Activated CD8-positive, alpha-beta T cell treated with anti-CD3 and anti-CD28 coated beads for 36 hours (primary cell): Measurements from ENCODE around the gene GLTP. TPM values are rescaled to one million over a fixed set of nuclear protein-coding genes. Genes with fewer than 3 reads are reported as not detected.
A peak's percentile ranks its signal among the peaks of the same experiment; 100 is the strongest.

Experiments
- ATAC-seq: fragments of 200-7000 bp; cut with Tn5 transposase; one replicate; pipeline ENCODE4 v1.10.0; 2021; ENCODE audit warnings: mild to moderate bottlenecking, moderate library complexity
- CTCF ChIA-PET: fragments of 350-600 bp; sonication (Branson Sonifier 250); formaldehyde crosslinking; loops from one replicate; lab custom pipeline; 2021; ENCODE audit warnings: antibody characterized with exemption; lab: Charles Lee
- POLR2A ChIA-PET: fragments of 350-600 bp; sonication (Branson Sonifier 250); formaldehyde crosslinking; loops from one replicate; lab custom pipeline; 2021; ENCODE audit warnings: antibody characterized with exemption; lab: Charles Lee
- DNase-seq: peaks from one replicate; pipeline ENCODE4 v3.0.0-alpha.2; 2020
- H3K27ac Mint-ChIP-seq: one replicate; pipeline ENCODE4 v1.8.0; 2021; ENCODE audit warnings: mild to moderate bottlenecking, mixed read lengths
- H3K27me3 Mint-ChIP-seq: one replicate; pipeline ENCODE4 v1.8.0; 2021; ENCODE audit warnings: mixed read lengths
- H3K36me3 Mint-ChIP-seq: one replicate; pipeline ENCODE4 v1.8.0; 2021; ENCODE audit warnings: low read depth, mixed read lengths
- H3K4me1 Mint-ChIP-seq: one replicate; pipeline ENCODE4 v1.8.0; 2021; ENCODE audit warnings: low read depth, mixed read lengths
- H3K4me3 Mint-ChIP-seq: one replicate; pipeline ENCODE4 v1.8.0; 2021; ENCODE audit warnings: mild to moderate bottlenecking, moderate library complexity, mixed read lengths
- H3K9me3 Mint-ChIP-seq: one replicate; pipeline ENCODE4 v1.8.0; 2021; ENCODE audit warnings: mixed read lengths
- CTCF ChIP-seq: fragments of 200-600 bp; IDR thresholded peaks from one replicate; pipeline ENCODE4 v1.8.0; 2022; ENCODE audit warnings: antibody characterized with exemption, mild to moderate bottlenecking
- intact Hi-C: fragments of 100-400 bp; cut with micrococcal nuclease; formaldehyde crosslinking; loops from one replicate; pipeline ENCODE4 v1.10.0; 2022
- total RNA-seq, 2 experiments: library from RNA; stranded (reverse); gene quantifications; one replicate each; pipeline ENCODE4 v1.2.3, GENCODE V29; 2021

GLTP gene
- total RNA-seq, 2 experiments from 2014 or later: 19.9 to 21.2 TPM

DNA sequence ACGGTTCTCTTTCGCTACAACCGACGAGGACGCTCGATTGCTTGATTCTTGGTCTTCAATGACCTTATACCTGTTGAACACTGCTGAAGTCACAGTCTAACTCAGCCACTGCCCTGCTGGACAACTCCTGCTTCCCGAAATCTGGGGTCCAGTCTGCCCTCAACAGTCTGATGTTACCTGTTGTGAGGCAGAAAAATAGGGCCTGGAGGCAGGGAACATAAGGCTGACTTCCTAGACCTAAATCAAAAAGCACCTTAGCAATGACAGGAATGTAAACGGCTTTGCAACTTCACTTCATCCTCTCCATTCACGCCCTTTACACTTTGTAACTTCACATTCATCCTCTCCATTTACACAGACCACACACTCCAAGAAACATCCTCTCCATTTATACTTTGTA lies 597 bp upstream of the GLTP start:
- Mint-ChIP-seq H3K4me1 (peaks cover 30% of the 10 kb centered on the region), H3K27me3 (no peaks in the 10 kb centered on the region), H3K36me3 (no peaks in the 10 kb centered on the region), H3K27ac (peak overlapping the region; percentile 30), H3K4me3 (peak overlapping the region; percentile 73), H3K9me3 (no peaks in the 10 kb centered on the region)
- CTCF ChIA-PET: interaction anchor here (0.7 to 2.9 kb wide), 5 partner anchors 15 to 75 kb away, joined by 3 to 10 read pairs (median 3); partner anchors contain the start of gene TCHP
- intact Hi-C loops: loop anchor here (2.0 kb wide), 1 partner anchor 76 kb away; no protein-coding TSS in a partner anchor
- no peak for ATAC-seq
- POLR2A ChIA-PET: no interaction called here
- DNase-seq: no peak
- TF ChIP-seq CTCF: no peak

DNA sequence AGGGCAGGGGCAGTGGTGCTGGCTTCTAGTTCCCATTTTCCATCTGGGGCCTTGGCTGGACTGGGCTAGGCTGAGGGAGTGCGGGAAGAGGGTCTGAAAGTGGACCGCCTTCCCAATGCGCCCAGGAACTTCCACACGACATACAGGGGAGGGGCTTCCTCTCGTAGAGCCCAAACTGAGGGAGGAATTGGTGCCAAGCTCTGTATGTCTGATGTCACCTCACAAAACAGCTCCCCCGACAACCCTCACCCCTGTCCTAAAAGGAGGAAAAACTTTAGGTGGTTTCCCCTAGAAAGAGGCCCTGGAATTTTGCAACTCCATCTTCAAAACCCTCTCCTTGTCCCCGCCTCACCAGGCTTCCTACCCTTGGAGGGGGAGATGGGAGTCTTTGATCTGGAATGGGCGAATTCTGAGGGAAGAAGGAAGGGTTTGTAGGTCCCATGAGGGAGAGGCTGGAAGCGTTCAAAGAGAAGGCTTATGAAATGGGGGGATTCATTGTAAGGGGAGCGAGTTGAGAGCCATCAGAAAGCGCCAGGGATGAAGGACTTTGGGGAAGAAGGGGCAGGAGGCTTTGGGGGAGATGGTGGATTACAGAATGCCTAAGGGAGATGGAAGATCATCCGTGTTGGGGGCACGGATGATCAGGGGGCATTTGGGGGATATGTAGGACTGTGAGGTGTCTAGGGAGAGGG lies 844 bp downstream of the GLTP start:
- ATAC-seq: no peak
- H3K4me1 Mint-ChIP-seq: peaks cover 35% of the 10 kb centered on the region
- TF ChIP-seq CTCF: no peak
- intact Hi-C loops: loop anchor here (2.0 kb wide), 1 partner anchor 75 kb away; no protein-coding TSS in a partner anchor
- no peaks in the 10 kb centered on the region for H3K36me3 Mint-ChIP-seq
- peak overlapping the region; percentile 96 for H3K4me3 Mint-ChIP-seq
- ChIA-PET CTCF (interaction anchor here (0.6 to 4.4 kb wide), 5 partner anchors 9 to 724 kb away, joined by 3 to 28 read pairs (median 4); no protein-coding TSS in a partner anchor), POLR2A (interaction anchor here (0.6 kb wide), 1 partner anchor 26 kb away, joined by 3 read pairs; no protein-coding TSS in a partner anchor)
- DNase-seq: no peak
- peak overlapping the region; percentile 87 for H3K27ac Mint-ChIP-seq
- no peaks in the 10 kb centered on the region for H3K27me3 Mint-ChIP-seq
- no peaks in the 10 kb centered on the region for H3K9me3 Mint-ChIP-seq

- intact Hi-C loops: no loop called here
- DNase-seq: no peak
- H3K27ac Mint-ChIP-seq: no peak overlapping the region
- no peaks in the 10 kb centered on the region for H3K36me3 Mint-ChIP-seq
- no peaks in the 10 kb centered on the region for H3K9me3 Mint-ChIP-seq
- POLR2A ChIA-PET: interaction anchor here (0.6 to 1.8 kb wide), 2 partner anchors 19 to 25 kb away, joined by 3 read pairs; no protein-coding TSS in a partner anchor
- no peak for TF ChIP-seq CTCF
- CTCF ChIA-PET: interaction anchor here (0.7 to 4.4 kb wide), 5 partner anchors 9 to 73 kb away, joined by 3 to 28 read pairs (median 4); no protein-coding TSS in a partner anchor
- no peaks in the 10 kb centered on the region for H3K27me3 Mint-ChIP-seq
- no peak for ATAC-seq
- peaks cover 35% of the 10 kb centered on the region for H3K4me1 Mint-ChIP-seq
- H3K4me3 Mint-ChIP-seq: peak overlapping the region; percentile 96
These were observed 1.6 kb downstream of the GLTP start for GRCh38 chr12:109878749-109879148.

GRCh38 chr12:109878247-109878625 lies 2.1 kb downstream of the GLTP start:
- Mint-ChIP-seq H3K27ac (no peak overlapping the region), H3K36me3 (no peaks in the 10 kb centered on the region), H3K9me3 (no peaks in the 10 kb centered on the region), H3K4me1 (peaks cover 35% of the 10 kb centered on the region), H3K27me3 (no peaks in the 10 kb centered on the region), H3K4me3 (no peak overlapping the region)
- ATAC-seq: no peak
- ChIA-PET CTCF (interaction anchor here (1.6 to 4.4 kb wide), 4 partner anchors 14 to 73 kb away, joined by 4 to 28 read pairs (median 18); no protein-coding TSS in a partner anchor), POLR2A (interaction anchor here (1.8 kb wide), 1 partner anchor 20 kb away, joined by 3 read pairs; no protein-coding TSS in a partner anchor)
- TF ChIP-seq CTCF: no peak
- DNase-seq: no peak
- intact Hi-C loops: no loop called here
